ENCODE results near the gene TECRL.

GRCh38 chr4:64407000-64407399 lies 2.2 kb downstream of the TECRL start:
- TF ChIP-seq POLR2A (IDR thresholded peaks at IDR 0.05), result no peak
- TF ChIP-seq, protein P1, sequence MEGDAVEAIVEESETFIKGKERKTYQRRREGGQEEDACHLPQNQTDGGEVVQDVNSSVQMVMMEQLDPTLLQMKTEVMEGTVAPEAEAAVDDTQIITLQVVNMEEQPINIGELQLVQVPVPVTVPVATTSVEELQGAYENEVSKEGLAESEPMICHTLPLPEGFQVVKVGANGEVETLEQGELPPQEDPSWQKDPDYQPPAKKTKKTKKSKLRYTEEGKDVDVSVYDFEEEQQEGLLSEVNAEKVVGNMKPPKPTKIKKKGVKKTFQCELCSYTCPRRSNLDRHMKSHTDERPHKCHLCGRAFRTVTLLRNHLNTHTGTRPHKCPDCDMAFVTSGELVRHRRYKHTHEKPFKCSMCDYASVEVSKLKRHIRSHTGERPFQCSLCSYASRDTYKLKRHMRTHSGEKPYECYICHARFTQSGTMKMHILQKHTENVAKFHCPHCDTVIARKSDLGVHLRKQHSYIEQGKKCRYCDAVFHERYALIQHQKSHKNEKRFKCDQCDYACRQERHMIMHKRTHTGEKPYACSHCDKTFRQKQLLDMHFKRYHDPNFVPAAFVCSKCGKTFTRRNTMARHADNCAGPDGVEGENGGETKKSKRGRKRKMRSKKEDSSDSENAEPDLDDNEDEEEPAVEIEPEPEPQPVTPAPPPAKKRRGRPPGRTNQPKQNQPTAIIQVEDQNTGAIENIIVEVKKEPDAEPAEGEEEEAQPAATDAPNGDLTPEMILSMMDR (IDR thresholded peaks at IDR 0.05), result no peak

Data from lower leg skin (tissue), 3 donors.